ENCODE data around the gene KCNQ1OT1.
A peak's percentile ranks its signal among the peaks of the same experiment; 100 is the strongest.

KCNQ1OT1 gene

GRCh38 chr11:2703363-2704141 is 3.8 kb upstream of the KCNQ1OT1 start:
- ChIA-PET CTCF (interaction anchor here (0.6 kb wide), 1 partner anchor 164 kb away, joined by 3 read pairs; no protein-coding TSS in a partner anchor), POLR2A (ENCODE audit: low non-redundant PET) (no interaction called here)
- no peak for TF ChIP-seq CTCF (conservative IDR thresholded peaks at IDR 0.05; ENCODE audit: low read depth)
- no peak overlapping the region for H3K27ac ChIP-seq
- no peak for DNase-seq (ENCODE audit: low spot score)

- POLR2A ChIA-PET (ENCODE audit: low non-redundant PET), result no interaction called here
- DNase-seq (ENCODE audit: low spot score), result no peak
- no peak for TF ChIP-seq CTCF (conservative IDR thresholded peaks at IDR 0.05; ENCODE audit: low read depth)
- CTCF ChIA-PET, result interaction anchor here (0.6 to 1.0 kb wide), 2 partner anchors 11 to 164 kb away, joined by 3 read pairs; no protein-coding TSS in a partner anchor
- H3K27ac ChIP-seq, result no peak overlapping the region
These were observed 3.1 kb upstream of the KCNQ1OT1 start for GRCh38 chr11:2702771-2703362.

GRCh38 chr11:2701898-2702434 is 2.2 kb upstream of the KCNQ1OT1 start:
- DNase-seq (ENCODE audit: low spot score), result no peak
- TF ChIP-seq CTCF (conservative IDR thresholded peaks at IDR 0.05; ENCODE audit: low read depth), result no peak
- ChIA-PET POLR2A (ENCODE audit: low non-redundant PET) (no interaction called here), CTCF (interaction anchor here (0.7 to 1.0 kb wide), 2 partner anchors 10 to 76 kb away, joined by 3 to 4 read pairs; no protein-coding TSS in a partner anchor)
- H3K27ac ChIP-seq, result peak overlapping the region; percentile 82; the same call in 1 of the 2 replicates

GRCh38 chr11:2701230-2701629 is 1.4 kb upstream of the KCNQ1OT1 start:
- H3K27ac ChIP-seq, result peak overlapping the region; percentile 82
- CTCF ChIA-PET, result interaction anchor here (0.7 kb wide), 1 partner anchor 77 kb away, joined by 4 read pairs; no protein-coding TSS in a partner anchor
- POLR2A ChIA-PET (ENCODE audit: low non-redundant PET), result no interaction called here
- TF ChIP-seq CTCF (conservative IDR thresholded peaks at IDR 0.05; ENCODE audit: low read depth), result no peak
- no peak for DNase-seq (ENCODE audit: low spot score)

GRCh38 chr11:2700415-2701211 is 819 bp upstream of the KCNQ1OT1 start:
- ChIA-PET CTCF (interaction anchor here (0.6 kb wide), 1 partner anchor 126 kb away, joined by 3 read pairs; no protein-coding TSS in a partner anchor), POLR2A (ENCODE audit: low non-redundant PET) (interaction anchor here (1.1 kb wide), 1 partner anchor 202 kb away, joined by 4 read pairs; a partner anchor contains a TSS)
- H3K27ac ChIP-seq, result peak overlapping the region; percentile 82
- TF ChIP-seq CTCF (conservative IDR thresholded peaks at IDR 0.05; ENCODE audit: low read depth), result no peak
- peak; percentile 20 for DNase-seq (ENCODE audit: low spot score)

GRCh38 chr11:2699185-2699530 is 636 bp downstream of the KCNQ1OT1 start:
- no peak for TF ChIP-seq CTCF (conservative IDR thresholded peaks at IDR 0.05; ENCODE audit: low read depth)
- peak overlapping the region; percentile 82 for H3K27ac ChIP-seq
- POLR2A ChIA-PET (ENCODE audit: low non-redundant PET), result interaction anchor here (1.1 kb wide), 1 partner anchor 203 kb away, joined by 4 read pairs; a partner anchor contains a TSS
- no peak for DNase-seq (ENCODE audit: low spot score)
- CTCF ChIA-PET, result no interaction called here
